Measurements from ENCODE around the gene SHC3. TPM values are rescaled to one million over a fixed set of nuclear protein-coding genes. Genes with fewer than 3 reads are reported as not detected.
A peak's percentile ranks its signal among the peaks of the same experiment; 100 is the strongest.

SHC3 gene
- total RNA-seq, 4 donors from 2014 or later = 0.51 to 3.5 (median 2.5) TPM

GRCh38 chr9:89224633-89225032 is 46.0 kb upstream of the SHC3 start:
- Histone ChIP-seq H3K27ac (peak overlapping the region; percentile 60 to 83), H3K36me3 (no peaks in the 10 kb centered on the region), H3K9me3 (no peaks in the 10 kb centered on the region), H3K4me1 (peaks cover 4 to 5% of the 10 kb centered on the region in 2 donors), H3K4me3 (no peak overlapping the region), H3K27me3 (no peaks in the 10 kb centered on the region)
- no peak for DNase-seq
- TF ChIP-seq POLR2A (IDR thresholded peaks at IDR 0.05) = no peak
- no peak for TF ChIP-seq CTCF (IDR thresholded peaks at IDR 0.05)
- intact Hi-C loops (cut with DNase I; ENCODE audit: low total_unique reads) = no loop called here

GRCh38 chr9:89223396-89223977 is 44.9 kb upstream of the SHC3 start:
- H3K9me3 ChIP-seq = no peaks in the 10 kb centered on the region
- H3K4me3 ChIP-seq = no peak overlapping the region
- TF ChIP-seq POLR2A (IDR thresholded peaks at IDR 0.05) (no peak), CTCF (IDR thresholded peaks at IDR 0.05) (no peak)
- DNase-seq = no peak
- peaks cover 4 to 5% of the 10 kb centered on the region in 2 donors for H3K4me1 ChIP-seq
- H3K36me3 ChIP-seq = no peaks in the 10 kb centered on the region
- intact Hi-C loops (cut with DNase I; ENCODE audit: low total_unique reads) = no loop called here
- no peak overlapping the region for H3K27ac ChIP-seq
- no peaks in the 10 kb centered on the region for H3K27me3 ChIP-seq

GRCh38 chr9:89219637-89220036 is 41.0 kb upstream of the SHC3 start:
- Histone ChIP-seq H3K4me1 (no peaks in the 10 kb centered on the region), H3K27ac (no peak overlapping the region), H3K27me3 (no peaks in the 10 kb centered on the region), H3K4me3 (no peak overlapping the region), H3K9me3 (no peaks in the 10 kb centered on the region), H3K36me3 (no peaks in the 10 kb centered on the region)
- intact Hi-C loops (cut with DNase I; ENCODE audit: low total_unique reads) = no loop called here
- no peak for TF ChIP-seq CTCF (IDR thresholded peaks at IDR 0.05)
- no peak for TF ChIP-seq POLR2A (IDR thresholded peaks at IDR 0.05)
- DNase-seq = no peak

- Histone ChIP-seq H3K4me1 (no peaks in the 10 kb centered on the region), H3K27me3 (no peaks in the 10 kb centered on the region), H3K27ac (peak overlapping the region; percentile 13 to 31), H3K36me3 (no peaks in the 10 kb centered on the region), H3K4me3 (no peak overlapping the region), H3K9me3 (no peaks in the 10 kb centered on the region)
- intact Hi-C loops (cut with DNase I; ENCODE audit: low total_unique reads) = no loop called here
- DNase-seq = no peak
- TF ChIP-seq CTCF (IDR thresholded peaks at IDR 0.05) (no peak), POLR2A (IDR thresholded peaks at IDR 0.05) (no peak)
These were observed 39.7 kb upstream of the SHC3 start for GRCh38 chr9:89218040-89218928.

GRCh38 chr9:89215342-89215741 is 36.7 kb upstream of the SHC3 start:
- no peak for DNase-seq
- no peak for TF ChIP-seq POLR2A (IDR thresholded peaks at IDR 0.05)
- no peak for TF ChIP-seq CTCF (IDR thresholded peaks at IDR 0.05)
- intact Hi-C loops (cut with DNase I; ENCODE audit: low total_unique reads) = no loop called here

More at GRCh38 chr9:89215342-89215741, 36.7 kb upstream of the SHC3 start:
- Histone ChIP-seq H3K9me3 (no peaks in the 10 kb centered on the region), H3K36me3 (no peaks in the 10 kb centered on the region), H3K27me3 (no peaks in the 10 kb centered on the region), H3K4me3 (no peak overlapping the region), H3K4me1 (no peaks in the 10 kb centered on the region), H3K27ac (no peak overlapping the region)
